Endodermal cell (in vitro differentiated cells): Measurements from ENCODE around the gene SMOC2. TPM values are rescaled to one million over a fixed set of nuclear protein-coding genes. Genes with fewer than 3 reads are reported as not detected.

ENCODE experiments used
- DNase-seq: peaks from one replicate; pipeline ENCODE4 v3.0.0-alpha.2; 2017
- H3K27ac ChIP-seq: 2 replicates; pipeline ENCODE4 v1.5.1; 2013; ENCODE audit warnings: mild to moderate bottlenecking, low read depth, low read length, moderate library complexity
- H3K27me3 ChIP-seq: 2 replicates; pipeline ENCODE4 v1.6.1; 2013; ENCODE audit warnings: mild to moderate bottlenecking, low read length, moderate library complexity; ENCODE audit not compliant: insufficient read depth, control insufficient read depth, poor library complexity, severe bottlenecking
- H3K36me3 ChIP-seq: 2 replicates; pipeline ENCODE4 v1.7.0; 2013; ENCODE audit warnings: mild to moderate bottlenecking, low read length, moderate library complexity; ENCODE audit not compliant: control insufficient read depth, insufficient read depth
- H3K4me1 ChIP-seq: one replicate; pipeline ENCODE4 v1.7.0; 2013; ENCODE audit warnings: low read length; ENCODE audit not compliant: control insufficient read depth, insufficient read depth
- H3K4me3 ChIP-seq: 2 replicates; pipeline ENCODE4 v1.5.1; 2013; ENCODE audit warnings: mild to moderate bottlenecking, low read length, moderate library complexity
- H3K9ac ChIP-seq: 2 replicates; pipeline ENCODE4 v1.6.1; 2013; ENCODE audit warnings: mild to moderate bottlenecking, low read length, moderate library complexity; ENCODE audit not compliant: poor library complexity, severe bottlenecking; ENCODE audit errors: extremely low read depth
- H3K9me3 ChIP-seq: 2 replicates; pipeline ENCODE4 v1.6.1; 2013; ENCODE audit warnings: mild to moderate bottlenecking, low read length, moderate library complexity; ENCODE audit not compliant: control insufficient read depth
- H3K27ac Mint-ChIP-seq: 2 replicates; pipeline ENCODE4 v1.8.0; 2020; ENCODE audit warnings: mixed read lengths
- H3K27me3 Mint-ChIP-seq: 2 replicates; pipeline ENCODE4 v1.8.0; 2021; ENCODE audit warnings: mild to moderate bottlenecking, mixed read lengths; ENCODE audit not compliant: insufficient read depth
- H3K36me3 Mint-ChIP-seq: 2 replicates; pipeline ENCODE4 v1.8.0; 2020; ENCODE audit warnings: low read depth, mixed read lengths
- H3K4me1 Mint-ChIP-seq: 2 replicates; pipeline ENCODE4 v1.8.0; 2020; ENCODE audit warnings: mixed read lengths
- H3K4me3 Mint-ChIP-seq: 2 replicates; pipeline ENCODE4 v1.8.0; 2020; ENCODE audit warnings: mild to moderate bottlenecking, moderate library complexity, mixed read lengths
- H3K9me3 Mint-ChIP-seq: 2 replicates; pipeline ENCODE4 v1.8.0; 2020; ENCODE audit warnings: mild to moderate bottlenecking, mixed read lengths
- WGBS, 2 experiments: methylation state at CpG; one replicate each; pipeline versions ENCODE4 v1.1.5 to v1.1.7; 2013; ENCODE audit warnings: missing lambda C conversion rate in 2 of 2, mixed read lengths in 1 of 2; ENCODE audit not compliant: insufficient coverage in 1 of 2, insufficient read length in 1 of 2; 5-methylcytosine and 5-hydroxymethylcytosine counted together
- total RNA-seq, 2 donors: library from RNA; stranded (reverse); fragmentation: NEBNext Ultra II Directional in 1 of 2; extraction: Animal tissue kit (Norgen Biotek cat#: 25700) in 1 of 2; gene quantifications; 2 replicates in 1 of 2; 3 replicates in 1 of 2; pipeline ENCODE4 v1.2.1, GENCODE V29; 2021
- TF ChIP-seq, protein P1 (sequence below): fragments of 200-600 bp; sonication (generic); conservative IDR thresholded peaks from 2 replicates; pipeline ENCODE4 v1.5.0; 2021; ENCODE audit warnings: antibody characterized with exemption, mild to moderate bottlenecking

SMOC2 gene
- total RNA-seq, 2 donors from 2014 or later = 0.20 TPM; not detected in 1

GRCh38 chr6:168711666-168712300, 270.8 kb downstream of the SMOC2 start:
- no peaks in the 10 kb centered on the region for H3K27me3 ChIP-seq
- H3K9me3 Mint-ChIP-seq = peaks cover 6% of the 10 kb centered on the region
- no peaks in the 10 kb centered on the region for H3K36me3 ChIP-seq
- no peaks in the 10 kb centered on the region for H3K27me3 Mint-ChIP-seq
- TF ChIP-seq, protein P1, sequence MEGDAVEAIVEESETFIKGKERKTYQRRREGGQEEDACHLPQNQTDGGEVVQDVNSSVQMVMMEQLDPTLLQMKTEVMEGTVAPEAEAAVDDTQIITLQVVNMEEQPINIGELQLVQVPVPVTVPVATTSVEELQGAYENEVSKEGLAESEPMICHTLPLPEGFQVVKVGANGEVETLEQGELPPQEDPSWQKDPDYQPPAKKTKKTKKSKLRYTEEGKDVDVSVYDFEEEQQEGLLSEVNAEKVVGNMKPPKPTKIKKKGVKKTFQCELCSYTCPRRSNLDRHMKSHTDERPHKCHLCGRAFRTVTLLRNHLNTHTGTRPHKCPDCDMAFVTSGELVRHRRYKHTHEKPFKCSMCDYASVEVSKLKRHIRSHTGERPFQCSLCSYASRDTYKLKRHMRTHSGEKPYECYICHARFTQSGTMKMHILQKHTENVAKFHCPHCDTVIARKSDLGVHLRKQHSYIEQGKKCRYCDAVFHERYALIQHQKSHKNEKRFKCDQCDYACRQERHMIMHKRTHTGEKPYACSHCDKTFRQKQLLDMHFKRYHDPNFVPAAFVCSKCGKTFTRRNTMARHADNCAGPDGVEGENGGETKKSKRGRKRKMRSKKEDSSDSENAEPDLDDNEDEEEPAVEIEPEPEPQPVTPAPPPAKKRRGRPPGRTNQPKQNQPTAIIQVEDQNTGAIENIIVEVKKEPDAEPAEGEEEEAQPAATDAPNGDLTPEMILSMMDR = no peak
- H3K4me1 ChIP-seq = no peaks in the 10 kb centered on the region
- no peak overlapping the region for H3K27ac Mint-ChIP-seq
- no peak overlapping the region for H3K27ac ChIP-seq
- H3K4me3 ChIP-seq = no peak overlapping the region
- 91 to 94% methylated on average over 8 to 11 of the region's 11 CpGs for WGBS, 2 experiments
- peaks cover 10% of the 10 kb centered on the region for H3K9me3 ChIP-seq
- no peak for DNase-seq
- H3K36me3 Mint-ChIP-seq = no peaks in the 10 kb centered on the region
- no peak overlapping the region for H3K9ac ChIP-seq
- no peak overlapping the region for H3K4me3 Mint-ChIP-seq
- H3K4me1 Mint-ChIP-seq = no peaks in the 10 kb centered on the region

DNA sequence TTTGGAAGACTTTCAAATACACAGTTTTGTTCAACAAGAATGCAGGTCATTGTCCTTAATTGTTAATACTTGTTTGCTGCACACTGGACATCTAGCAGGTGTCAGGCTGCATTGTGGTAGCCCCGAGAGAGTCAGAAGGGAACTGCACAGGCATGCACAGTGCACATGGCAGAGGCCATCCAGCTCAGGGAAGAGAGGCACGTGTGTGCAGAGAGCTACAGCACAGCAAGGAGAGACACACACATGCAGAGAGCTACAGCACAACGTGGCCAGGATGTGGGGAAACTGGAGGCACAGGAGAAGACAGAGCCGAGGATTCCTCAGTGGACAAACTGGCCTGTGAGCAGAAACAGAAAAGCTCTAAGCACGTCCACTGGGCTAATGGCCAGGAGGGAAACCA, 272.0 kb downstream of the SMOC2 start:
- H3K27me3 Mint-ChIP-seq = peaks cover 2% of the 10 kb centered on the region
- Histone ChIP-seq H3K27me3 (no peaks in the 10 kb centered on the region), H3K9me3 (peaks cover 10% of the 10 kb centered on the region), H3K4me1 (no peaks in the 10 kb centered on the region), H3K27ac (no peak overlapping the region), H3K9ac (no peak overlapping the region), H3K36me3 (no peaks in the 10 kb centered on the region), H3K4me3 (no peak overlapping the region)
- no peaks in the 10 kb centered on the region for H3K36me3 Mint-ChIP-seq
- DNase-seq = no peak
- no peak overlapping the region for H3K4me3 Mint-ChIP-seq
- H3K27ac Mint-ChIP-seq = no peak overlapping the region
- 73 to 81% methylated on average over 5 of the region's 5 CpGs for whole genome bisulfite sequencing, 2 experiments
- no peaks in the 10 kb centered on the region for H3K4me1 Mint-ChIP-seq
- TF ChIP-seq, protein P1 = no peak
- peaks cover 6% of the 10 kb centered on the region for H3K9me3 Mint-ChIP-seq

DNA sequence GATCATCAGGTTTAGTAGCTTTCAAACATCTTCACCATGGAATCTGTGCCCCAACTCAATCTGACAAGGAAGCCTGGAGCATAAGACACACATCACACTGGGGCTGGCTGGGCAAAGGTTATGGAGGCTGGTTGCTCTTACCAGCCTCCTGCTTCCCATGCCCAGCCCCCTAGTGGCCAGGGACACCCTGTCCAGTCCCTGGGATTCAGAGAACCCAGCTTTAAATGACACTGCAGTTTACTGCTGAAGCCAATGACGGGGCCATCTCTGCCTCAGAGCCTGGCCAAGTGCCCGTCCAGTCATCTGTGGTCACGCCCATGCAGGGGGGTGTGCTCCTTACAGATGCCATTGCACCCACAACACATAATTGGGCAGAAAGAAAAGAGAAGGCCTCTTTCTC, 272.9 kb downstream of the SMOC2 start:
- Histone ChIP-seq H3K9me3 (peaks cover 10% of the 10 kb centered on the region), H3K27ac (no peak overlapping the region), H3K4me1 (no peaks in the 10 kb centered on the region), H3K36me3 (no peaks in the 10 kb centered on the region), H3K4me3 (no peak overlapping the region), H3K9ac (no peak overlapping the region), H3K27me3 (no peaks in the 10 kb centered on the region)
- Mint-ChIP-seq H3K36me3 (no peaks in the 10 kb centered on the region), H3K27ac (no peak overlapping the region), H3K27me3 (peaks cover 2% of the 10 kb centered on the region), H3K9me3 (peaks cover 12% of the 10 kb centered on the region), H3K4me1 (no peaks in the 10 kb centered on the region), H3K4me3 (no peak overlapping the region)
- TF ChIP-seq, protein P1 = peak; percentile 66
- WGBS, 2 experiments = 78 to 100% methylated on average over 1 to 3 of the region's 3 CpGs
- peak; percentile 71 for DNase-seq
